ELF-1 (cell line): ENCODE results near the gene CKB.
A peak's percentile ranks its signal among the peaks of the same experiment; 100 is the strongest.

ENCODE experiments used
- DNase-seq: peaks from one replicate; pipeline ENCODE4 v3.0.0-alpha.2; 2016; ENCODE audit warnings: low read depth, low spot score

The CKB gene

GRCh38 chr14:103522649-103523574 is at the start of gene CKB:
Gene CKB (minus strand): TSS chr14:103522830. CDS start chr14:103522493, 337 bp downstream.
- peak; percentile 81 for DNase-seq

- DNase-seq = no peak
These were observed 46.8 kb upstream of the CKB start for GRCh38 chr14:103569408-103569807.

GRCh38 chr14:103568952-103569351 is 46.3 kb upstream of the CKB start:
- peak; percentile 73 for DNase-seq

GRCh38 chr14:103563844-103564505 is 41.3 kb upstream of the CKB start:
- no peak for DNase-seq

- DNase-seq = no peak
These were observed 40.6 kb upstream of the CKB start for GRCh38 chr14:103563226-103563620.

- DNase-seq = peak; percentile 88
These were observed 40.0 kb upstream of the CKB start, which contains the start of the genes BAG5 and COA8 for GRCh38 chr14:103562429-103563225. Gene BAG5 (minus strand): TSS chr14:103562657. CDS start chr14:103561164, 1,493 bp downstream. Gene COA8 (plus strand): TSS chr14:103562960. CDS start chr14:103563002, 42 bp downstream.

- DNase-seq = no peak
These were observed 39.5 kb upstream of the CKB start for GRCh38 chr14:103562179-103562428.

GRCh38 chr14:103561381-103562178 is 39.0 kb upstream of the CKB start:
- DNase-seq = peak; percentile 54

GRCh38 chr14:103560691-103561090 is 38.1 kb upstream of the CKB start:
- no peak for DNase-seq

GRCh38 chr14:103559766-103560165 is 37.1 kb upstream of the CKB start:
- no peak for DNase-seq

- DNase-seq = no peak
These were observed 35.6 kb upstream of the CKB start for GRCh38 chr14:103558071-103558882.

GRCh38 chr14:103556946-103557758 is 34.5 kb upstream of the CKB start:
- no peak for DNase-seq

- no peak for DNase-seq
These were observed 33.1 kb upstream of the CKB start for GRCh38 chr14:103555559-103556337.

GRCh38 chr14:103552846-103553210 is 30.2 kb upstream of the CKB start:
- no peak for DNase-seq

- no peak for DNase-seq
These were observed 29.6 kb upstream of the CKB start for GRCh38 chr14:103552011-103552845.

- no peak for DNase-seq
These were observed 28.7 kb upstream of the CKB start for GRCh38 chr14:103551338-103551762.

- no peak for DNase-seq
These were observed 28.1 kb upstream of the CKB start for GRCh38 chr14:103550451-103551337.
